A549 (cell line): ENCODE data around the gene ZNF774. TPM values are rescaled to one million over a fixed set of nuclear protein-coding genes. Genes with fewer than 3 reads are reported as not detected.
"Not testable (repeated sequence)": the region's sequence is repeated elsewhere in the genome, so short reads cannot be mapped to it uniquely, and the experiment has no call there.

Experiments
- ATAC-seq, 2 experiments: fragments of 200-7000 bp in 1 of 2; fragments of >200 bp in 1 of 2; cut with Nextera tagmentation in 1 of 2; cut with Tn5 transposase in 1 of 2; 3 replicates each; pipeline versions ENCODE4 v1.8.0 to v1.9.1; 2018 to 2020; ENCODE audit warnings: mild to moderate bottlenecking in 1 of 2, moderate library complexity in 1 of 2
- CTCF ChIA-PET: fragments of 300-600 bp; sonication (Branson Sonifier 250); formaldehyde crosslinking; extraction: SDS; loops from one replicate; lab custom pipeline; 2021; ENCODE audit warnings: antibody characterized with exemption, inconsistent platforms; lab: Yijun Ruan, JAX
- POLR2A ChIA-PET: fragments of 350-600 bp; formaldehyde crosslinking; extraction: SDS; loops from one replicate; lab custom pipeline; 2021; ENCODE audit warnings: antibody characterized with exemption, inconsistent platforms; lab: Yijun Ruan, JAX
- DNase-seq, 2 experiments: peaks; one replicate each; pipeline versions ENCODE4 v3.0.0 to v3.0.0-alpha.2; 2011 to 2016; ENCODE audit warnings: low read depth in 1 of 2, low spot score in 1 of 2
- FAIRE-seq: peaks from 2 replicates; lab custom pipeline; 2011; peaks lifted over from hg19 to GRCh38; lab: Jason Lieb, UNC
- H3K27ac ChIP-seq, 2 experiments: fragments of >200 bp; sonication (Bioruptor Twin); formaldehyde crosslinking; 3 replicates each; pipeline ENCODE4 v1.5.1; 2016 to 2017
- H3K4me1 ChIP-seq: fragments of >200 bp; sonication (Bioruptor Twin); formaldehyde crosslinking; 3 replicates; pipeline ENCODE4 v1.6.1; 2016
- H3K4me2 ChIP-seq: fragments of >200 bp; sonication (Bioruptor Twin); formaldehyde crosslinking; 3 replicates; pipeline ENCODE4 v1.6.1; 2016
- H3K4me3 ChIP-seq: fragments of >200 bp; sonication (Bioruptor Twin); formaldehyde crosslinking; 3 replicates; pipeline ENCODE4 v1.5.1; 2016
- H3K9me3 ChIP-seq: fragments of >200 bp; sonication (Bioruptor Twin); formaldehyde crosslinking; 3 replicates; pipeline ENCODE4 v1.6.1; 2016
- ATOH8 ChIP-seq: fragments of 250-450 bp; sonication (Bioruptor Pico); IDR thresholded peaks from 2 replicates; pipeline ENCODE4 v1.5.0; 2020; ENCODE audit warnings: low read depth, mild to moderate bottlenecking, moderate library complexity
- BHLHE40 ChIP-seq: IDR thresholded peaks from 2 replicates; pipeline ENCODE4 v1.6.1; 2012; ENCODE audit warnings: low read depth, low read length, inconsistent platforms
- CBX2 ChIP-seq: fragments of 200-600 bp; sonication (generic); IDR thresholded peaks from 2 replicates; pipeline ENCODE4 v1.6.1; 2016; ENCODE audit warnings: low read depth, mild to moderate bottlenecking, borderline replicate concordance
- CEBPB ChIP-seq, 2 experiments: fragments of >200 bp in 1 of 2; sonication (Bioruptor Twin) in 1 of 2; formaldehyde crosslinking in 1 of 2; IDR thresholded peaks; 2 replicates each; pipeline ENCODE4 v1.6.1; 2012 to 2016
- CHD2 ChIP-seq: fragments of 150-350 bp; IDR thresholded peaks from 2 replicates; pipeline ENCODE4 v1.6.1; 2014; ENCODE audit warnings: low read length; ENCODE audit not compliant: partially characterized antibody
- CHD4 ChIP-seq: fragments of 200-600 bp; sonication (generic); IDR thresholded peaks from 2 replicates; pipeline ENCODE4 v1.6.1; 2016; ENCODE audit warnings: antibody characterized with exemption, mild to moderate bottlenecking, borderline replicate concordance
- EHF ChIP-seq: fragments of 250-450 bp; sonication (Bioruptor Pico); IDR thresholded peaks from 2 replicates; pipeline ENCODE4 v1.5.0; 2020; ENCODE audit warnings: mild to moderate bottlenecking
- EHMT2 ChIP-seq: fragments of 200-600 bp; sonication (generic); IDR thresholded peaks from 2 replicates; pipeline ENCODE4 v1.6.1; 2016; ENCODE audit warnings: antibody characterized with exemption, low read depth, mild to moderate bottlenecking, moderate library complexity
- EP300 ChIP-seq, 2 experiments: fragments of >200 bp; sonication (Bioruptor Twin); formaldehyde crosslinking; IDR thresholded peaks; 2 replicates in 1 of 2; 3 replicates in 1 of 2; pipeline ENCODE4 v1.6.1; 2016 to 2017
- FOSL2 ChIP-seq, 2 experiments: fragments of 450-650 bp in 1 of 2; fragments of >200 bp in 1 of 2; sonication (Bioruptor Twin) in 1 of 2; formaldehyde crosslinking; IDR thresholded peaks; 2 replicates each; pipeline versions ENCODE4 v1.5.0 to v1.6.1; 2016 to 2020; ENCODE audit warnings: mild to moderate bottlenecking in 1 of 2, moderate library complexity in 1 of 2
- HDAC2 ChIP-seq: fragments of 200-600 bp; sonication (generic); IDR thresholded peaks from 2 replicates; pipeline ENCODE4 v1.6.1; 2016
- HES2 ChIP-seq: fragments of >200 bp; sonication (Bioruptor Twin); formaldehyde crosslinking; IDR thresholded peaks from 2 replicates; pipeline ENCODE4 v1.6.1; 2016
- JUNB ChIP-seq: fragments of >200 bp; sonication (Bioruptor Twin); formaldehyde crosslinking; IDR thresholded peaks from 2 replicates; pipeline ENCODE4 v1.6.1; 2016
- KDM5A ChIP-seq: fragments of 200-600 bp; sonication (generic); IDR thresholded peaks from 2 replicates; pipeline ENCODE4 v1.6.1; 2016; ENCODE audit warnings: antibody characterized with exemption, mild to moderate bottlenecking
- MAFK ChIP-seq: fragments of 450-650 bp; IDR thresholded peaks from 2 replicates; pipeline ENCODE4 v1.6.1; 2014; ENCODE audit not compliant: partially characterized antibody
- MAZ ChIP-seq: fragments of 150-350 bp; IDR thresholded peaks from 2 replicates; pipeline ENCODE4 v1.6.1; 2014; ENCODE audit warnings: antibody characterized with exemption, low read depth, low read length, borderline replicate concordance
- MYC ChIP-seq: IDR thresholded peaks from 2 replicates; pipeline ENCODE4 v1.6.1; 2012; ENCODE audit warnings: mild to moderate bottlenecking, inconsistent platforms, low read length, improper control_type of control experiment, borderline replicate concordance
- NR3C1 ChIP-seq: fragments of >200 bp; sonication (Bioruptor Twin); formaldehyde crosslinking; IDR thresholded peaks from 3 replicates; pipeline ENCODE4 v1.6.1; 2017
- PHF8 ChIP-seq: fragments of 200-600 bp; sonication (generic); IDR thresholded peaks from 2 replicates; pipeline ENCODE4 v1.6.1; 2016; ENCODE audit warnings: low read depth, mild to moderate bottlenecking, antibody characterized with exemption, moderate library complexity, borderline replicate concordance
- POLR2A ChIP-seq: IDR thresholded peaks from 2 replicates; pipeline ENCODE4 v1.6.1; 2012; ENCODE audit warnings: mild to moderate bottlenecking, low read length
- RFX5 ChIP-seq: fragments of 450-650 bp; IDR thresholded peaks from 2 replicates; pipeline ENCODE4 v1.7.1; 2014; ENCODE audit warnings: antibody characterized with exemption, mild to moderate bottlenecking, moderate library complexity
- TFCP2L1 ChIP-seq: fragments of 250-450 bp; sonication (Bioruptor Pico); IDR thresholded peaks from 2 replicates; pipeline ENCODE4 v1.5.0; 2021; ENCODE audit warnings: mild to moderate bottlenecking
- USF2 ChIP-seq: fragments of 450-650 bp; IDR thresholded peaks from 2 replicates; pipeline ENCODE4 v1.6.1; 2014; ENCODE audit warnings: antibody characterized with exemption
- WGBS: methylation state at CpG from one replicate; pipeline ENCODE4 v1.1.6; 2017; ENCODE audit errors: missing lambda C conversion rate; 5-methylcytosine and 5-hydroxymethylcytosine counted together
- polyA minus RNA-seq: library from RNA; depleted of rRNA, polyadenylated mRNA; stranded (reverse); fragments of >200 nt; gene quantifications from 2 replicates; pipeline ENCODE4 v1.2.3, GENCODE V29; 2011; rRNA and poly(A)+ RNA removed
- polyA plus RNA-seq, 4 experiments: library from polyadenylated mRNA; depleted of rRNA in 3 of 4; stranded (reverse); fragments of >200 nt; fragmentation: RNase III in 1 of 4; extraction: RNeasy Plus Mini Kit Qiagen cat#74134 plus additional on column Dnase treatment in 1 of 4; gene quantifications; 2 replicates in 3 of 4; 3 replicates in 1 of 4; pipeline ENCODE4 v1.2.3, GENCODE V29; 2011 to 2017
- TF ChIP-seq, protein P1 (sequence below): IDR thresholded peaks from 2 replicates; pipeline ENCODE4 v1.6.1; 2012

ZNF774 gene
- polyA plus RNA-seq (2011; rRNA removed): 1.2 and 1.4 TPM in 2 replicates
- polyA plus RNA-seq (2012; cell fraction: cytosol; rRNA removed): 0.41 and 0.43 TPM in 2 replicates
- polyA plus RNA-seq (2012; cell fraction: nucleus; rRNA removed): 0.28 and 21.3 TPM in 2 replicates
- 0.94 to 1.3 TPM (median 1.2 TPM) in 3 replicates for polyA plus RNA-seq (2017; fragmentation: RNase III; extraction: RNeasy Plus Mini Kit Qiagen cat#74134 plus additional on column Dnase treatment)
- polyA minus RNA-seq: 0.87 and 1.4 TPM in 2 replicates

DNA sequence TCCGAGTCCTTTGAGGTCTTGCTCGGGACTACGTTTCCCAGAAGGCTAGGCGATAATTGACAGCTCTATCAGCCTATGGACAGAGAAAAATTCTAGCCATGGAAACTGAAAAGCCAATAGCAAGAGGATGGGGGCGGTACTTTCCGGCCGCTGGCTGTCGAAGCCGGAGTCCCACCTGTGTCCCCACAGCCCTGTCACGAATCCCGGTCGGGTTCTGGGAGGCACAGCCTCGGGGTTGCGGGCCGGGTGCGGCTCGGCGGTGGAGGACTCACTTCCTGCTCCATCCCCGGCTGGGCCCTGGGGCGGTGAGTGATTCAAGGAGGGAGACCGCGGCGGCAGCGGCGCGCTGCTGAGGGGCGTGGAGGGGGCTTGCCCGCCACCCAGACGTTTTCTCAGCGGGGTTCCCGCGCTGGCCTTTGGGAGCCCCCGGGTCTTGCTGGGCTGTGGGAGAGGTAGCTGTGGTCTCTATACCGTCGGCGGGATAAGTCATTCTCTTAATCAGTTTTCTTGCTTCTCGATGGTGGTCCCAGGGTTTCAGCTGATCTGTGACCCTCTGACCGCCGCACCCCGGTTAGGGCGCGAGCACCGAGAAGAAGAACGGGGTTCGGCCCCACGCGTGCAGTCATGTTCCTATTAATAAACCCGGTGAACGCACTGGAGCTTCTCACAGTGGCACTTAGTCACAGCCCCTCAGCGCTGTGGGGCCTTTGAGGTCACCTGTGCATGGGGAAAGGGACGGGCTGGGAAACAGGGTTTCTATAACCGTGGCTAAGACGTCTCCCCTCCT lies at the start of gene ZNF774:
Gene ZNF774 (plus strand): TSS at position 178 of the 787 bp plus-strand sequence. CDS start 2,377 bp downstream, outside the sequence.
- CTCF ChIA-PET: interaction anchor here (0.6 to 6.2 kb wide), 9 partner anchors 8 to 604 kb away, joined by 3 to 35 read pairs (median 5); partner anchors contain the start of gene MAN2A2
- H3K27ac ChIP-seq: peak within 1 kb of the TSS; percentile 72 to 85
- ATAC-seq: peak; percentile 98 to 99
- DNase-seq: peak; percentile 96 to 100
- POLR2A ChIA-PET: interaction anchor here (1.5 kb wide), 1 partner anchor 36 kb away, joined by 8 read pairs; the partner anchor contains the start of gene IQGAP1
- no peaks in the 10 kb centered on the region for H3K4me1 ChIP-seq
- peak within 1 kb of the TSS; percentile 81 for H3K4me2 ChIP-seq
- peak; percentile 48; the same call in 1 of the 2 replicates for TF ChIP-seq TFCP2L1
- no peak for TF ChIP-seq CBX2
- 0 out of 2 replicates have a peak, but pooled peaks have one; percentile 12 for TF ChIP-seq RFX5
- TF ChIP-seq FOSL2 (IDR thresholded peaks at IDR 0.05): no peak
- peak; percentile 19; the same call in 1 of the 2 replicates for TF ChIP-seq FOSL2 (CRISPR knock-in tag; IDR thresholded peaks at IDR 0.05)
- TF ChIP-seq POLR2A: peak; percentile 51
- no peak for TF ChIP-seq HDAC2
- TF ChIP-seq, protein P1, sequence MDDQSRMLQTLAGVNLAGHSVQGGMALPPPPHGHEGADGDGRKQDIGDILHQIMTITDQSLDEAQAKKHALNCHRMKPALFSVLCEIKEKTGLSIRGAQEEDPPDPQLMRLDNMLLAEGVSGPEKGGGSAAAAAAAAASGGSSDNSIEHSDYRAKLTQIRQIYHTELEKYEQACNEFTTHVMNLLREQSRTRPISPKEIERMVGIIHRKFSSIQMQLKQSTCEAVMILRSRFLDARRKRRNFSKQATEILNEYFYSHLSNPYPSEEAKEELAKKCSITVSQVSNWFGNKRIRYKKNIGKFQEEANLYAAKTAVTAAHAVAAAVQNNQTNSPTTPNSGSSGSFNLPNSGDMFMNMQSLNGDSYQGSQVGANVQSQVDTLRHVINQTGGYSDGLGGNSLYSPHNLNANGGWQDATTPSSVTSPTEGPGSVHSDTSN: peak; percentile 99
- peak; percentile 12 for TF ChIP-seq CHD2
- TF ChIP-seq PHF8: peak; percentile 31; the same call in 1 of the 2 replicates
- TF ChIP-seq HES2: no peak
- H3K4me3 ChIP-seq: peak within 1 kb of the TSS; percentile 72
- peak; percentile 82 for FAIRE-seq
- 4% methylated on average over 53 of the region's 53 CpGs for WGBS
- no peaks in the 10 kb centered on the region for H3K9me3 ChIP-seq

- H3K4me1 ChIP-seq, DNase-seq, H3K27ac ChIP-seq, H3K9me3 ChIP-seq, ATAC-seq, POLR2A ChIA-PET, H3K4me3 ChIP-seq, H3K4me2 ChIP-seq, FAIRE-seq: not testable (repeated sequence)
- WGBS: 84% methylated on average over 14 of the region's 14 CpGs
- CTCF ChIA-PET: interaction anchor here (0.6 to 8.2 kb wide), 7 partner anchors 14 to 750 kb away, joined by 3 to 104 read pairs (median 10); no protein-coding TSS in a partner anchor
Measured at GRCh38 chr15:90305355-90305754, 46.7 kb upstream of the ZNF774 start.

DNA sequence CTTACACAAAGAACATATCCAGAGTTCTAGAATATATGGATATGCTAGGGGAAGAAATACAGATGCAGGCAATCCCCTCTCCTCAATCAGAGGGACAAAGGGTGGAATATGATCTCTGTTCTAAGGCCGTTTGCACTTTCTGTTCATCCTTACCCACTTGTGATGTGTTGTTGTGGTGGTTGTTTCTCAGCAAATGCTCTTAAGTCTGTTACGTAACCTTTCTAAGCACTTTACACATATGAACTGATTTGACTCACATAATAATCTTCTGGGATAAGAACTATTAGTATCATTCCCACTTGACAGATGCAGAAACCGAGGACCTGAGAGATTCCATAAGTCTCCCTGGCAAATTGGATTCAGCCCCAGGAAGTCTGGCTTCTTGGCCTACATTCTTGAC lies 46.2 kb upstream of the ZNF774 start:
- Histone ChIP-seq H3K4me2 (no peak overlapping the region), H3K9me3 (no peaks in the 10 kb centered on the region), H3K4me1 (no peaks in the 10 kb centered on the region), H3K27ac (no peak overlapping the region), H3K4me3 (no peak overlapping the region)
- TF ChIP-seq MYC (no peak), CHD4 (no peak), EP300 (IDR thresholded peaks at IDR 0.05) (no peak)
- ChIA-PET CTCF (interaction anchor here (1.4 to 8.2 kb wide), 6 partner anchors 14 to 176 kb away, joined by 3 to 104 read pairs (median 19); no protein-coding TSS in a partner anchor), POLR2A (no interaction called here)
- ATAC-seq (no peak), FAIRE-seq (no peak), DNase-seq (no peak)
- WGBS: 67% methylated on average over 3 of the region's 3 CpGs

DNA sequence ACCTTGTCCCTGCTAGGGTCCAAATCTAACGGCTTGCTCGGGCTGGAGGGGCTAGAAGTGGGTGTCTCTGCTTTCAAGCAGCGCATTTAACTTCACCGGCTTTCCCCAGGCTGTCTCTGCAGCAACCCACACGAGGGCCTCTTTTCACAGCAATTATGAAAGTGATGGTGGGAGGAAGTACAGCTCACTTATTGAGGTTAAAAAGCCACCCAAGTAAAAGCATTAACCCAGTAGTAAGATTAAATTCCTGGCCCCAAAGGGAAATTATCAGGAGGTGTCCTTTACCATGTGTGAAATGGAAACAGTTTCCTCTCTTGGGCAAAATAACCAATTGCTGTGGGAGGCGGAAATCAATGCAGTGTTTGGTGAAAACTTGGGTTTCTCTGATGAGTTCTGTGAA lies 45.5 kb upstream of the ZNF774 start:
- Histone ChIP-seq H3K9me3 (no peaks in the 10 kb centered on the region), H3K4me2 (no peak overlapping the region), H3K4me1 (no peaks in the 10 kb centered on the region), H3K4me3 (no peak overlapping the region), H3K27ac (no peak overlapping the region)
- ChIA-PET CTCF (interaction anchor here (1.7 to 8.2 kb wide), 5 partner anchors 10 to 176 kb away, joined by 4 to 104 read pairs (median 28); no protein-coding TSS in a partner anchor), POLR2A (no interaction called here)
- no peak for DNase-seq
- ATAC-seq: no peak
- WGBS: 57% methylated on average over 6 of the region's 6 CpGs
- FAIRE-seq: no peak
- TF ChIP-seq BHLHE40 (no peak), CHD4 (no peak), MAZ (no peak), NR3C1 (no peak), KDM5A (no peak), TFCP2L1 (no peak), ATOH8 (CRISPR knock-in tag) (no peak), EHF (CRISPR knock-in tag) (no peak), RFX5 (no peak), USF2 (no peak), MAFK (no peak), EHMT2 (no peak), JUNB (no peak), CEBPB (IDR thresholded peaks at IDR 0.05) (no peak)
